ENCODE data around the gene WASHC4.

GRCh38 chr12:105107494-105108371 lies at the start of gene WASHC4:
- TF ChIP-seq CTCF (conservative IDR thresholded peaks at IDR 0.05 in 1 of 2, IDR thresholded peaks at IDR 0.05 in 1 of 2; ENCODE audit: extremely low read depth in 1 of 2, insufficient read depth in 1 of 2, low read depth in 1 of 2, low read length in 2 of 2) (peak in 1 of 2 donors; percentile 2), EZH2 (IDR thresholded peaks at IDR 0.05; ENCODE audit: borderline replicate concordance, low read length) (no peak)
